Central memory CD8-positive, alpha-beta T cell (primary cell): ENCODE measurements around the gene COCH.
"Not testable (repeated sequence)": the region's sequence is repeated elsewhere in the genome, so short reads cannot be mapped to it uniquely, and the experiment has no call there.

Source experiments
- ATAC-seq: fragments of 150-1000 bp; cut with Tn5 transposase; replicated peaks from 2 replicates; pipeline ENCODE4 v1.10.0; 2022; ENCODE audit warnings: mild to moderate bottlenecking, moderate FRiP score, moderate number of reproducible peaks; ENCODE audit not compliant: poor library complexity, severe bottlenecking; ENCODE audit errors: extremely low read depth
- DNase-seq, 2 donors: peaks; one replicate each; pipeline ENCODE4 v3.0.0; 2021; ENCODE audit warnings: low spot score in 2 of 2
- H3K27ac Mint-ChIP-seq: one replicate; pipeline ENCODE4 v1.8.0; 2022; ENCODE audit warnings: low read depth, mild to moderate bottlenecking, moderate library complexity, mixed read lengths
- H3K27me3 Mint-ChIP-seq: one replicate; pipeline ENCODE4 v1.8.0; 2022; ENCODE audit warnings: mixed read lengths
- H3K36me3 Mint-ChIP-seq: one replicate; pipeline ENCODE4 v1.8.0; 2022; ENCODE audit warnings: mild to moderate bottlenecking, moderate library complexity, mixed read lengths; ENCODE audit not compliant: insufficient read depth
- H3K4me1 Mint-ChIP-seq: one replicate; pipeline ENCODE4 v1.8.0; 2022; ENCODE audit warnings: mixed read lengths
- H3K4me3 Mint-ChIP-seq: one replicate; pipeline ENCODE4 v1.8.0; 2022; ENCODE audit warnings: mild to moderate bottlenecking, moderate library complexity, mixed read lengths
- H3K9me3 Mint-ChIP-seq: one replicate; pipeline ENCODE4 v1.8.0; 2022; ENCODE audit warnings: mixed read lengths

The COCH gene

GRCh38 chr14:30884901-30885300, 10.5 kb downstream of the COCH start:
- DNase-seq (no peak), ATAC-seq (no peak)
- Mint-ChIP-seq H3K36me3 (peaks cover 1% of the 10 kb centered on the region), H3K27ac (no peak overlapping the region), H3K4me3 (no peak overlapping the region), H3K27me3 (peaks cover 7% of the 10 kb centered on the region), H3K9me3 (no peaks in the 10 kb centered on the region), H3K4me1 (no peaks in the 10 kb centered on the region)

GRCh38 chr14:30885840-30886740, 11.7 kb downstream of the COCH start:
- no peak overlapping the region for H3K27ac Mint-ChIP-seq
- DNase-seq (no peak), ATAC-seq (no peak)
- no peaks in the 10 kb centered on the region for H3K27me3 Mint-ChIP-seq
- H3K36me3 Mint-ChIP-seq = peaks cover 1% of the 10 kb centered on the region
- no peak overlapping the region for H3K4me3 Mint-ChIP-seq
- H3K9me3 Mint-ChIP-seq = no peaks in the 10 kb centered on the region
- H3K4me1 Mint-ChIP-seq = no peaks in the 10 kb centered on the region

GRCh38 chr14:30888480-30889243, 14.3 kb downstream of the COCH start:
- no peak overlapping the region for H3K27ac Mint-ChIP-seq
- ATAC-seq = no peak

GRCh38 chr14:30889244-30889594, 14.9 kb downstream of the COCH start:
- ATAC-seq = no peak
- no peaks in the 10 kb centered on the region for H3K9me3 Mint-ChIP-seq
- no peak overlapping the region for H3K27ac Mint-ChIP-seq

More at GRCh38 chr14:30888480-30889243, 14.3 kb downstream of the COCH start:
- Mint-ChIP-seq H3K36me3 (peaks cover 3% of the 10 kb centered on the region), H3K9me3 (no peaks in the 10 kb centered on the region), H3K4me1 (no peaks in the 10 kb centered on the region), H3K4me3 (no peak overlapping the region), H3K27me3 (no peaks in the 10 kb centered on the region)
- DNase-seq = no peak

GRCh38 chr14:30893819-30894218, 19.5 kb downstream of the COCH start:
- no peak for DNase-seq
- Mint-ChIP-seq H3K27me3 (no peaks in the 10 kb centered on the region), H3K9me3 (no peaks in the 10 kb centered on the region), H3K4me3 (no peak overlapping the region), H3K36me3 (peaks cover 24% of the 10 kb centered on the region), H3K4me1 (no peaks in the 10 kb centered on the region), H3K27ac (no peak overlapping the region)
- no peak for ATAC-seq

More at GRCh38 chr14:30889244-30889594, 14.9 kb downstream of the COCH start:
- Mint-ChIP-seq H3K27me3 (no peaks in the 10 kb centered on the region), H3K4me3 (no peak overlapping the region), H3K4me1 (no peaks in the 10 kb centered on the region), H3K36me3 (peaks cover 5% of the 10 kb centered on the region)
- no peak for DNase-seq

- DNase-seq (no peak), ATAC-seq (no peak)
- no peaks in the 10 kb centered on the region for H3K4me1 Mint-ChIP-seq
- no peak overlapping the region for H3K4me3 Mint-ChIP-seq
- no peaks in the 10 kb centered on the region for H3K27me3 Mint-ChIP-seq
- H3K9me3 Mint-ChIP-seq = no peaks in the 10 kb centered on the region
- no peak overlapping the region for H3K27ac Mint-ChIP-seq
- H3K36me3 Mint-ChIP-seq = peaks cover 29% of the 10 kb centered on the region
These were observed 20.7 kb downstream of the COCH start for GRCh38 chr14:30894923-30895515.

- H3K9me3 Mint-ChIP-seq = no peaks in the 10 kb centered on the region
- no peak overlapping the region for H3K27ac Mint-ChIP-seq
- no peaks in the 10 kb centered on the region for H3K27me3 Mint-ChIP-seq
- H3K4me1 Mint-ChIP-seq = no peaks in the 10 kb centered on the region
- peaks cover 32% of the 10 kb centered on the region for H3K36me3 Mint-ChIP-seq
- ATAC-seq (no peak), DNase-seq (no peak)
- no peak overlapping the region for H3K4me3 Mint-ChIP-seq
These were observed 22.1 kb downstream of the COCH start for GRCh38 chr14:30896435-30896834.

GRCh38 chr14:30897121-30897520, 22.8 kb downstream of the COCH start:
- not testable (repeated sequence) for H3K4me1 Mint-ChIP-seq, H3K27me3 Mint-ChIP-seq, DNase-seq, H3K27ac Mint-ChIP-seq, H3K4me3 Mint-ChIP-seq, ATAC-seq, H3K9me3 Mint-ChIP-seq
- H3K36me3 Mint-ChIP-seq = peaks cover 39% of the 10 kb centered on the region

- peaks cover 28% of the 10 kb centered on the region for H3K36me3 Mint-ChIP-seq
- no peaks in the 10 kb centered on the region for H3K9me3 Mint-ChIP-seq
- no peak for DNase-seq
- ATAC-seq = no peak
- H3K4me1 Mint-ChIP-seq = no peaks in the 10 kb centered on the region
- no peak overlapping the region for H3K4me3 Mint-ChIP-seq
- H3K27me3 Mint-ChIP-seq = no peaks in the 10 kb centered on the region
- peak overlapping the region; percentile 59 for H3K27ac Mint-ChIP-seq
These were observed 29.1 kb downstream of the COCH start for GRCh38 chr14:30903285-30904124.

- Mint-ChIP-seq H3K36me3 (peaks cover 23% of the 10 kb centered on the region), H3K4me1 (no peaks in the 10 kb centered on the region), H3K27me3 (no peaks in the 10 kb centered on the region), H3K4me3 (no peak overlapping the region), H3K9me3 (no peaks in the 10 kb centered on the region), H3K27ac (no peak overlapping the region)
- DNase-seq = no peak
- no peak for ATAC-seq
These were observed 32.6 kb downstream of the COCH start for GRCh38 chr14:30906752-30907658.

- no peak overlapping the region for H3K27ac Mint-ChIP-seq
- ATAC-seq (no peak), DNase-seq (no peak)
- H3K9me3 Mint-ChIP-seq = no peaks in the 10 kb centered on the region
- H3K4me3 Mint-ChIP-seq = no peak overlapping the region
- H3K36me3 Mint-ChIP-seq = peaks cover 21% of the 10 kb centered on the region
- no peaks in the 10 kb centered on the region for H3K4me1 Mint-ChIP-seq
- no peaks in the 10 kb centered on the region for H3K27me3 Mint-ChIP-seq
These were observed 33.3 kb downstream of the COCH start for GRCh38 chr14:30907659-30908057.
